Ureter (tissue), 1 donor: ENCODE results near the gene DIAPH3. TPM values are rescaled to one million over a fixed set of nuclear protein-coding genes. Genes with fewer than 3 reads are reported as not detected.

ENCODE experiments used
- DNase-seq: peaks from one replicate; pipeline ENCODE4 v3.0.0-alpha.2; 2020; ENCODE audit warnings: low spot score
- total RNA-seq: library from RNA; stranded (reverse); gene quantifications from one replicate; pipeline ENCODE4 v1.2.4, GENCODE V29; 2023
- donor health status: DM: yes; HTN: yes; CAD: no.

DIAPH3 gene
- total RNA-seq, 1 donor from 2014 or later = 0.23 TPM

DNA sequence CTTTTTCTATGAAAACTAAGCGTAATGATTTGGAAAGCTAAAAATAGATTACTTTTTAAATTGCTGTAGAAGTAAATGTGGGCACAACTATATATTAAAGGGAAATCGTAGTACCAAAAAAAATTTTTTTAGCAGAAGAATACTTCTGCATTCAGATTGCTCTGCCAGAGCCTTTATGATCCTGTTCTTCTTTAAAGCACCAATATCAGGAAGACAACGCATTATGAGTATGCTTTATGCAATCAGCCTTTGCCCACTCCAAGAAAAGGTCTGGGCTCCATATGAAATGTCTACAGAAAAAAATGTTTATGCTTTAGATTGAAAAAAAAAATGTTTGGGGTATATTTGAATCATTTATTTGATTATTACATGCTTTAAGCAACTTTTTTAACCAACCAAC, 137.4 kb downstream of the DIAPH3 start:
- no peak for DNase-seq

DNA sequence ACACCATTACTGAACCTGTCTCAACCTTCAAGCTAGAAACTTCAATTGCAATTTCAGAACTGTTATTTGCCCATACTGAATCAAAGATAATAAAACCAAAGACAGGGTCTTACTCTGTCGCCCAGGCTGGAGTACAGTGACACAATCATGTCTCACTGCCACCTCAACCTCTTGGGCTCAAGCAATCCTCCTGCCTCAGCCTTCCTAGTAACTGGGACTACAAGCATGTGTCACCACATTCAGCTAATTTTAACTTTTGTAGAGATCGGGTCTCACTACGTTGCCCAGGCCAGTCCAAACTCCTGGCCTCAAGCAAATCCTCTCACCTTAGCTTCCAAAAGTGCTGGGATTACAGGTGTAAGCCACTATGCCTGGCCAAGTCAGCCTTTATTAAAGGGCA, 143.4 kb downstream of the DIAPH3 start:
- DNase-seq = no peak

- DNase-seq = no peak
These were observed 144.4 kb downstream of the DIAPH3 start for GRCh38 chr13:60019119-60019993.

DNA sequence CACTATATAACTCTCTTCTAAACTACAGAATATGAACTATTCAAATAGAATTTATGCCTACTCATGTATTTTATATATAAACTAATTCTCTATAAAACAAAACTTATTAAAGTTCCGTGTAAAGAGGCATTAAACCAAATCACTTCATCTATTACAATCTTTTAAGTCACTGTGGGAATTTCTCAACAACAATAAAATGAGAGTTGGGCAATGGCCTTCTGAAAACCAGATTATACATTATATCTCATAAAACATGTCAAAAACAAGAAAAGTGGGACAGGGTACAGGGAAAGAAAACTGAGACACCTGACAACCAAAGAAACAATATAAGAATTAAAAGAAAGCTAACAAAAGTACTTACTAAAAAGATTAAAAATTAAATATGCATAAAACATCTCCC, 145.2 kb downstream of the DIAPH3 start:
- DNase-seq = no peak

- DNase-seq = no peak
These were observed 147.5 kb downstream of the DIAPH3 start for GRCh38 chr13:60016229-60016628.

GRCh38 chr13:60013166-60013565, 150.6 kb downstream of the DIAPH3 start:
- no peak for DNase-seq

DNA sequence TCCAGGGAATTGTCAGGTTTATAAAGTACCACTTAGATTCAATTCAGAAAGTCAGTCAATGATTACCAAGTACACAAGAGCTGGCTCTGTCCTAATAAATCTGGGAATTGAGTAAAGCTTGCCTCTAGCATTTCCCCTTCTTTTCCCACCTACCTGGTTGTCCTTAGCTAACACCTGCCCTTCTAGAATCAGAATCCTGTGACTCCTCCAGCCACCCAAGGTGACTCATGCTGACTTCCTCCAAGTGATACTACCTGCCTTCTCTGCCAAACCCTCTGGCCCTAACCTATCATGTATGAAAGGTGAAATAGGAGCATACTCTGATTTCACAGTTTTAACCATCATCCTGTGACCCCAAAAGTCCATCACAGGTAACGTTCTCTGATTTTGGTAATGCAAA, 151.2 kb downstream of the DIAPH3 start:
- no peak for DNase-seq

DNA sequence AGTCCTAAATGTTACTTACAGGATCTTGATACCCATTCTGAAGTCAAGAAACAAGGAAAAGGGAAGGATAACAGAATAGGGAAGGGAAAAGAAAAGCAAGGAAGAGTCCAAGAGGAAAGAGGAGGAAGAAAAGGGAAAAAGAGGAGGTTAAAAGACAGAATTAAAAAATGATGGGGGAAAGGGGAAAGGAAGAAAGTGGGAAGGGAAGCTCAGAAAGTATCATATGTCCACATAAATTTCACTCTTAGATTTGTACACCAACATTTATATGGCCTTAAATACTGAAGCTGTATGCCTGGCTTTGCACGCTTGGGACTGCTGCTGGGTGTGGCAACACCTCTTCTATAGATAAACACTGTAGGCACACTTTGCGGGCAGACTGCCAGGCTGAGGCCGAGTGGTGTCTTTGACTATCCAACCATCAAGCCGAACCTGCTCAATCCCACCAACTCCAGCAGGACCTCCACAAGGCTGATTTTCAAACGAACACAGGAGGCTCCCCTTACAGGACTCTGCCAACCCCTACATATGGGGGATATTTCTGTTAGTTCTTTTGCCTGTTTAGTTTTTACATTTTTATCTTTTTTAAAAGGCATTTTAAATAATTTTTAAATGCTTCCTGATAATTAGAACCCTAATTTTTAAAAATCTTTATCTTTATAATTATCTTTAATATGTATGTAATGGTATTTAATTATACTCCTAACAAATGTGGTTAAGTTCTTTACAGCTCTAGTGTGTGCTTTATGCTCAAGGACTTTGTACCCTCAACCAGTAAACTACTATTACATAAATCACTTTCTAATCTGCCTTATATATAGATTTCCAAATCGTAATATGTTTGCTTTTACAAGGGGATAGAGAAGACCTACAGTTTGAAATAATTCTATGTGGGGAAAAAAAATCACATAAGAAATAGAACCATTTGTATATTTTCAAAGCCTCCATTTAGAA, 154.2 kb downstream of the DIAPH3 start:
- DNase-seq = no peak

- no peak for DNase-seq
These were observed 161.8 kb downstream of the DIAPH3 start for GRCh38 chr13:60001889-60002288.

DNA sequence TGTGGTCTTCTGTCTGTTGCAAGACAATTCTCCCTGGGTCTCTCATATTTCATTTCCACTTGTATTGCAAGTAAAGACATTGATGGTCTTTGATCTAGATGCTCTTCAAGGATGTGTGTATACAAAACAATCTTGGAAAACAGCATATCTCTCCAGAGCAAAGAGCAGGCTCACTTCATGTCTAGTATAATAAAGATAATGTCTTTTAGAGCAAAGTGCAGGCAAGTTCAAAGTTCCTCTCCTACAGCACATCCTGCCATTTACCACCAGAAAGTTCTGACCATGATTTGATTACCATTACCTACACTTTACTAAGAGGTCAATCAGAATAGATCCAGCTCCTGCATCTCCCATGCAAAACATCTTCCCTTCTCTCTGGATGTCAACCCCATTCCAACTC, 162.8 kb downstream of the DIAPH3 start:
- no peak for DNase-seq

DNA sequence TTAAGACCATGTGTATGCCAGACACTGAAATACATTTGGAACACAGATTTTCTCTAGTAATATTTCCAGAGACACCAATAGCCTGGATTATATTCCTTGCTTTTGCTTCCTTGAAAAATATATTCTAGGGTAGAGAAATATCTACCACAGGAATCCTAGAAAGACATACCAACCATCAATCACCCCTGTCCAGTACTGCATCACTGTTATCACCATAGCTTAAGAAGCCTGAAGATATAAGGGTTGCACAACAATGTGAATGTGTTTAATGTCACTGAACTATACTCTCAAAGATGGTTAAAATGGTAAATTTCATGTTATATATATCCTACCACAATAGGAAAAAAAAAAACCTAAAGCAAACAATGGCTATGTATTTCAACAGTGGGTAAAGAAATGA, 163.6 kb downstream of the DIAPH3 start:
- no peak for DNase-seq

DNA sequence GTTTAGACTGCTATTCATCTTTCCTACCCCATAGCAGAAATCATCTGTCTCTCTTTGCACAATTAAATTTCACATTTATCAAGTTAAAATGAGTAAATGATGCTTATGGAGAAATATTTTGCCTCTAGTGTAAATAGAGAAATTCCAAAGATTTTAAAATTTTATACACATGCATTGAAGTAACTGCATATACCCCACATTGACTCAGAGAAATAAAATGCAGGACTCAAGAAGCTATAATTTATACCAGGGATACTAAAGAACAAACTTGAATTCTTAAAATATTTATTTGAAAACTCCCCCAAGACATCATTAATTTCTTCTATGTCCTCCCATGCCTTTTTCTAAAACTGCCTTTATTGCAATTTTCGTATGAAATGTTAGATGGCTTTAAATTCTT, 165.8 kb downstream of the DIAPH3 start:
- DNase-seq = no peak

DNA sequence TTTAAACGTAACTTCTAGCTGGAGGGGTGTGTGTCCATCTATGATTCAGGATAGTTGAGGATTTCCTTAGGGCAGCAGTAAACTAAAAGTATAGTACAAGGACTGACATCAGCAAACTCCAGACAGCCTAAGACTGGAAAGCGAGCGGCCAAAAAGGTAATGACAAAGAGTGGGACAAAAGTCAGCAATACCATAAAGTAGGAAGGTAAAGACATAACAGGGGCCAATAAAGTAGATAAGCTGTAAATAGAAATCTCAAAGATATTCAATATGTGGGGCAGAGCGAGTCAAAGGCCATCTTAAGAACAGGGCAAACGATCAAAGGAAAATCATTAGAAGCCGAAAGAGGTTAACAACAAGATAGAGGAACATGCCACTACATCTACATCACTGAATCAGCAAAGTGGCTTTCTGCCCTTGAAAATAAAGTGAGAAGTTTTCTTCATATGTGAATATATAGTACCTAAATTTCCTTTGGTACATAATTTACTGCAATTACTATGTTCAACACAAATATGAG, 167.2 kb downstream of the DIAPH3 start:
- DNase-seq = no peak

DNA sequence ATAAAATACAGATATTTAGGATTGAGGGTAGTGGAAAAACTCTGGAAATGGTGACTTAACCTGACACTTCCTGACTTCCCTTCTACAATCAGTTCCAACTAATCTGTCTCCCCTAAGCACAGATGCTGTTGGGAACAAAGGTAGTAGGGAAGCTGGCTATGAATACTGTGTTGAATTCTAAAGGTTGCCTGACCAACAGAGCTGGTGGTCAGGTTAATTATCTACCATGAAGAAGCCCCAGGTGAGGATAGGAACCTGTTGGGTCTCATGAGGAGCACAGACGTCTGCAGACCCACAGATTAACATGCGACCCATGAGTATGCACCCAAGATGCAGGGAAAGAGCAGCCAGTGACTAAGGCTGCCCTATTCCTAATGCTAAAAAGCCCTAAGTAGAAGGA, 172.3 kb downstream of the DIAPH3 start:
- no peak for DNase-seq

DNA sequence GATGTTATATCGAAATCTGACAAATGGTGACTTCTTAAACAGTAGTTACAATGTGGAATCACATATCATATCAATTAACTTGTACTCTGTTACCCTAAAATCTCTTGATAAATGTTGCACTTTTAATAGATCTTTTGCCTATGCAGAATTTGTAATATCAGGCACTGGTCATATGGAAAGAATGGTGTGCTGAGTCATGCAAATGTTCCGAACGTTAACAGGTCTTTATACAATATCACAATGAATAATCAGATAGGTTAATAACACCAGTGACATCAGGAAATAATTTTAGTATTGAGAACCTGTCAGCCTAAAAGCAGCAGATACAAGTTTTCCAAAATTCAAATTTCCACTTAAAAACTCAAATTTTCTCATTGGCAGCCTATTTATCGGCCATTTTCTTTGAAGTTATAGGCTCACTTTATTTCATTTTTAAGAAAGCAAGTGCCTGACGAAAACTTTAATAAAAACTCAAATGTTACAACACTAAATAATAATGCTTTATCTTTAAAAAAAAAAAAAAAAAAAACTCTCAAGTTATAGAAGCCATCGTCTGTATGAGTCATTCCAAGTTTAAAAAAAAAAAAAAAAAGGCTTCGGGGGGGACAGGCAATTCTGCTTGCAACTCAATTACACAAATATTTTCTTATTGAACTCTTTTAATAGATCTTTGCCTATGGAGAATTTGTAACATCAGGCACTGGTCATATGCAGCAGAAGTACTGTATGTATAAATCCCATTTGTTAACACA, 180.9 kb downstream of the DIAPH3 start:
- DNase-seq = no peak

GRCh38 chr13:59979589-59979988, 184.1 kb downstream of the DIAPH3 start:
- DNase-seq = no peak

- DNase-seq = no peak
These were observed 184.9 kb downstream of the DIAPH3 start for GRCh38 chr13:59978862-59979261.

DNA sequence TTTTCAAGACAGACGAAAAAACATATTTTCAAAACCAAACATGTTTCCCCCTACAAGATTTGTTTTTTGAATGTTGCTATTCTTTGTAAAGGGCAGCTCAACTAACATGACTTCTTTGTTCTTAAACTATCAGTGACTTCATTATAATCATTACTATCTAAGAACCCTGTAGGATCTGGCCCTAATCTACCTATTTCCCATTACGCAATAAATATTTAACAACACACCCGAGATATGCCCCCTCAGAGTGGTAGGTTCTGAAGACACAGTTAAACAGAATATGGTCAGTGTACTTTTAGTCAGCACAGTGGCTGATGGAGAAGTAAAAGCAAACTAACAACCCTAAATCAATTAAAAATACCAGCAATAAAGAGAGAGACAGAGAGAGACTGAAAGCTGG, 186.9 kb downstream of the DIAPH3 start:
- DNase-seq = no peak

DNA sequence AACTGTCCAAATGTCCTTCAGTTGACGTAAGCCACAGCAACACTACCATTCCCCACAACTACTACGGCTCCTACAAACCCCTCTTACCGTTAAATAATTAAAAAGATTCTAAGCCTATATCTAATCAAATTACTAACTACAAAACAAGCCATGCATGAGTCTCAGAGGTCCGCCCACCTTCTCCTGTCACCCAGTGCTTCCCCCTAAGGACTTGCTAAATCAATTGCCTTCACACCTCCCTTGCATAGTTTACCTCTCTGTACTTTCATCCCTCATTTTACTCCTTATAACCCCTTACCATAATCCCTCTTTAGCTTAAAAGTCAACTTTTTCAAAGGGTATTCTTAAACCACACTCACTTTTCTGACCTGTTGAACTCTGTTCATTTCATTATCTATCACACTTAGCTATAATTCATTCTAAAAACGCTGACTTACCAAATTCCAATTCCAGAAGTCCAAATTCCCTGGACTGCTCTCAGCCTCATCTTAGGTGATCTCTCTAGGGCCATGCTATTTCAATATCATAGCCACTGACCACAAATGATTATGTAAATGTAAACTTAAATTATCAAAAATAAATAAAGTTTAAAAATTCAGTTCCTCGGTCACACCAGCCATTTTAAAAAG, 187.8 kb downstream of the DIAPH3 start:
- no peak for DNase-seq

DNA sequence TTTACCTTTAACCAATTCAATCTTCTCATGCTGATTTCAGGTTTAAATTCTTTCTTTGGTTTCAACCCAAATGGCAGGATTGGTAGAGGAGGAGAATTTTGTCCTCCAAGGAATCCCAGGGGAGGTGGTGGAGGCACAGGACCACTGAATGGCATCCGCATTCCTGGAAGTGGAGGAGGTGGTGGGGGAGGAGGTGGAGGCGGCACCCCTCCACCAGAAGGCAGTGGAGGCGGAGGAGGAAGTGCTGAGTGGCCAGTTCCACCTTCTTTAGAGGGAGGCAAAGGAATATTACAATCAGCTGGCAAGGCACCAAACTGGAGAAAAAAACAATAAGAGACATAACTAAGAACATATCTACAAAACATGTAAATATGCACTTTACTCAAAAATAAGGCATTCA, 192.9 kb downstream of the DIAPH3 start:
- no peak for DNase-seq

DNA sequence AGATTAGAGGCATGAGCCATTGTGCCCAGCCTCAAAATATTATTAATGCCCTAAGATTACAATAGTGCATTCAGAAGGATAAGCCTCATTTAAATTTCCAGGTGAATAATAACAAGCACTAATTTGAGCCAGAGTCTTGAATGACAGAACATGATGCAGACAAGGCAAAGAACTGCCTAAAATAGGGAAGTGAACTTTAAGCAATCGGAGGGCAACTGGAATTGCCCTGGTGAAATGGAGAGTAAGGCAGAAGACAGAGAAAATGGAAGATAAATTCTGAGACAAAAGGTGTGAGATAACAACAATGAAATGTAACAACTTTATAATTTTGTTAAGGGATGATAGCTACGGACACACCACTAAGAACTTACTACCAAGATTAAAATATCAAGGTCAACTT, 199.9 kb downstream of the DIAPH3 start:
- DNase-seq = no peak
